Kidney glomerular epithelial cell (primary cell): ENCODE results near the gene MTMR12.
"Not testable (repeated sequence)": the region's sequence is repeated elsewhere in the genome, so short reads cannot be mapped to it uniquely, and the experiment has no call there.

Source experiments
- DNase-seq: peaks from one replicate; lab custom pipeline; 2025; lab: John Stamatoyannopoulos, UW

Gene MTMR12

GRCh38 chr5:32232441-32233219 lies 80.1 kb downstream of the MTMR12 start:
- peak; percentile 45 for DNase-seq

- no peak for DNase-seq
Measured at GRCh38 chr5:32231929-32232328, 80.8 kb downstream of the MTMR12 start.

- DNase-seq, result no peak
Measured at GRCh38 chr5:32231241-32231640, 81.5 kb downstream of the MTMR12 start.

- no peak for DNase-seq
Measured at GRCh38 chr5:32230356-32231099, 82.2 kb downstream of the MTMR12 start.

- no peak for DNase-seq
Measured at GRCh38 chr5:32229586-32229985, 83.2 kb downstream of the MTMR12 start.

GRCh38 chr5:32228816-32229215 lies 83.9 kb downstream of the MTMR12 start:
- DNase-seq, result no peak

- no peak for DNase-seq
Measured at GRCh38 chr5:32225445-32225844, 87.3 kb downstream of the MTMR12 start.

GRCh38 chr5:32223972-32224609 lies 88.6 kb downstream of the MTMR12 start:
- DNase-seq, result peak; percentile 79

- no peak for DNase-seq
Measured at GRCh38 chr5:32222723-32223470, 89.8 kb downstream of the MTMR12 start.

GRCh38 chr5:32217886-32218396 lies 94.8 kb downstream of the MTMR12 start:
- DNase-seq, result no peak

- not testable (repeated sequence) for DNase-seq
Measured at GRCh38 chr5:32214344-32214743, 98.4 kb downstream of the MTMR12 start.

GRCh38 chr5:32210151-32210550 lies 102.6 kb downstream of the MTMR12 start:
- DNase-seq, result no peak

GRCh38 chr5:32208837-32209236 lies 103.9 kb downstream of the MTMR12 start:
- not testable (repeated sequence) for DNase-seq

- DNase-seq, result no peak
Measured at GRCh38 chr5:32207355-32207634, 105.4 kb downstream of the MTMR12 start.

- DNase-seq, result no peak
Measured at GRCh38 chr5:32206509-32207354, 106.0 kb downstream of the MTMR12 start.

- DNase-seq, result no peak
Measured at GRCh38 chr5:32206053-32206452, 106.7 kb downstream of the MTMR12 start.

GRCh38 chr5:32202394-32202793 lies 110.3 kb downstream of the MTMR12 start:
- DNase-seq, result no peak

GRCh38 chr5:32201122-32201753 lies 111.5 kb downstream of the MTMR12 start:
- no peak for DNase-seq

- no peak for DNase-seq
Measured at GRCh38 chr5:32197032-32197431, 115.7 kb downstream of the MTMR12 start.

GRCh38 chr5:32195265-32195664 lies 117.5 kb downstream of the MTMR12 start:
- no peak for DNase-seq

GRCh38 chr5:32193591-32193990 lies 119.1 kb downstream of the MTMR12 start:
- peak; percentile 23 for DNase-seq
